ENCODE measurements around the gene TSR1. TPM values are rescaled to one million over a fixed set of nuclear protein-coding genes. Genes with fewer than 3 reads are reported as not detected.

The TSR1 gene
- total and polyA plus RNA-seq, 9 of the 15 experiments (the other 6 are each of a cell fraction or from before 2014, with no cell fraction given) = 16.4 to 87.5 (median 55.2) TPM

DNA sequence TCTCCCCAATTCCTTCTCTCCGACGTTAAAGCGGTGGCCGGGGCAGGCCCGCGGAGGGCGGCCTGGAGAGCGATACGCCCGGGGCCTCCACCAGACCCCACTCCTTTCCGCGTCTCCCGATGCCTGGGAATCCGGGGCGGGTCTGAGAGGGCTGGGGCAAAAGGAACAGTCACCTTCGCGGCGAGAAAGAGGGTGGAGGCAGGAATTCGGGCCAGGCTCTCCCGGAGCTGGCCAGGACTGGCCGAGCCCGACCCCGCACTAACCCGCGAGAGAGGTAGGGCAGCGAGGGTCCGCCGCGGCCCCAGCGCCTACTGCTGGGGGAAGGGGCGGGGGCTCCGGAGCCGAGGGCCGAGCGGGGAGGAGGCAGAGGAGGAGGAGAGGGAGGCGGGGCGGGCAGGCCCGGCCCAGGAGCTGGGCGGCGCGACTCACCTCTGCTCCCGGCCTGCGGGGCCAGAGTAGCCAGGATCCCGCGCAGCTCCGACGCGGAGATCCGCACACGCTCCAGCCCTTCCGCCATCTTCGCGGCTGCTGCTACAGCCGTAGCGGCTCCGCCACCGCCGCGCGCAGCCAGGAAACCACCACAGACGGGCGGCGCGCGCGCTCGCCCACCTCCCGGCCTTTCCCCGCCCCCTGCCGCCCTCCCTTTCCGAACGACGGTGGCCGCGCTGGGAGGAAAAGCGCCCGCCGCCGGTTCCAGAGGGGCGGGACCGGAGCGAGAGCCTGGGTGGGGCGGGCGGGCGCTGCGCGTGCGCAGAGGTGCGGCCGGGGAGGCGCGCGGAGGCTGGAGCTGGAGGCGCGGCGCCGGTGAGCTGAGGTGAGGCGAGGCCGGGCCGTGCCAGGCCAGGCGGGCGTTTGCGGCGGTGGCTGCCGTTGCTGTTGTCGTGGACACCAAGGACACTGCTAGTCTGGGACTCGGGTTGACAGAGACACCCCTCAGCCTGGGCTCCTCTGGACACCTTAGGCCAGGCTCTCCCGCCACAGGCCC lies 32.8 kb downstream of the TSR1 start, which contains the start of the genes SMG6 and SRR (continued):
- TF ChIP-seq, protein P1, sequence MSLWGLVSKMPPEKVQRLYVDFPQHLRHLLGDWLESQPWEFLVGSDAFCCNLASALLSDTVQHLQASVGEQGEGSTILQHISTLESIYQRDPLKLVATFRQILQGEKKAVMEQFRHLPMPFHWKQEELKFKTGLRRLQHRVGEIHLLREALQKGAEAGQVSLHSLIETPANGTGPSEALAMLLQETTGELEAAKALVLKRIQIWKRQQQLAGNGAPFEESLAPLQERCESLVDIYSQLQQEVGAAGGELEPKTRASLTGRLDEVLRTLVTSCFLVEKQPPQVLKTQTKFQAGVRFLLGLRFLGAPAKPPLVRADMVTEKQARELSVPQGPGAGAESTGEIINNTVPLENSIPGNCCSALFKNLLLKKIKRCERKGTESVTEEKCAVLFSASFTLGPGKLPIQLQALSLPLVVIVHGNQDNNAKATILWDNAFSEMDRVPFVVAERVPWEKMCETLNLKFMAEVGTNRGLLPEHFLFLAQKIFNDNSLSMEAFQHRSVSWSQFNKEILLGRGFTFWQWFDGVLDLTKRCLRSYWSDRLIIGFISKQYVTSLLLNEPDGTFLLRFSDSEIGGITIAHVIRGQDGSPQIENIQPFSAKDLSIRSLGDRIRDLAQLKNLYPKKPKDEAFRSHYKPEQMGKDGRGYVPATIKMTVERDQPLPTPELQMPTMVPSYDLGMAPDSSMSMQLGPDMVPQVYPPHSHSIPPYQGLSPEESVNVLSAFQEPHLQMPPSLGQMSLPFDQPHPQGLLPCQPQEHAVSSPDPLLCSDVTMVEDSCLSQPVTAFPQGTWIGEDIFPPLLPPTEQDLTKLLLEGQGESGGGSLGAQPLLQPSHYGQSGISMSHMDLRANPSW (CRISPR knock-in tag; IDR thresholded peaks at IDR 0.05) = no peak
- TF ChIP-seq RBBP5 (IDR thresholded peaks at IDR 0.05; ENCODE audit: borderline replicate concordance, insufficient read depth, low read length, poor library complexity, severe bottlenecking) = peak; percentile 84
- TF ChIP-seq, protein P2, sequence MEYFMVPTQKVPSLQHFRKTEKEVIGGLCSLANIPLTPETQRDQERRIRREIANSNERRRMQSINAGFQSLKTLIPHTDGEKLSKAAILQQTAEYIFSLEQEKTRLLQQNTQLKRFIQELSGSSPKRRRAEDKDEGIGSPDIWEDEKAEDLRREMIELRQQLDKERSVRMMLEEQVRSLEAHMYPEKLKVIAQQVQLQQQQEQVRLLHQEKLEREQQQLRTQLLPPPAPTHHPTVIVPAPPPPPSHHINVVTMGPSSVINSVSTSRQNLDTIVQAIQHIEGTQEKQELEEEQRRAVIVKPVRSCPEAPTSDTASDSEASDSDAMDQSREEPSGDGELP (CRISPR knock-in tag; IDR thresholded peaks at IDR 0.05; ENCODE audit: borderline replicate concordance) = peak; percentile 58; the same call in 1 of the 2 replicates
- peak; percentile 77; the same call in 1 of the 2 replicates for TF ChIP-seq ZBTB7A (IDR thresholded peaks at IDR 0.05; ENCODE audit: borderline replicate concordance, control insufficient read depth, low read depth, low read length)
- TF ChIP-seq, protein P3, sequence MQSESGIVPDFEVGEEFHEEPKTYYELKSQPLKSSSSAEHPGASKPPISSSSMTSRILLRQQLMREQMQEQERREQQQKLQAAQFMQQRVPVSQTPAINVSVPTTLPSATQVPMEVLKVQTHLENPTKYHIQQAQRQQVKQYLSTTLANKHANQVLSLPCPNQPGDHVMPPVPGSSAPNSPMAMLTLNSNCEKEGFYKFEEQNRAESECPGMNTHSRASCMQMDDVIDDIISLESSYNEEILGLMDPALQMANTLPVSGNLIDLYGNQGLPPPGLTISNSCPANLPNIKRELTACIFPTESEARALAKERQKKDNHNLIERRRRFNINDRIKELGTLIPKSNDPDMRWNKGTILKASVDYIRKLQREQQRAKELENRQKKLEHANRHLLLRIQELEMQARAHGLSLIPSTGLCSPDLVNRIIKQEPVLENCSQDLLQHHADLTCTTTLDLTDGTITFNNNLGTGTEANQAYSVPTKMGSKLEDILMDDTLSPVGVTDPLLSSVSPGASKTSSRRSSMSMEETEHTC (IDR thresholded peaks at IDR 0.05) = no peak
- TF ChIP-seq, protein P4, sequence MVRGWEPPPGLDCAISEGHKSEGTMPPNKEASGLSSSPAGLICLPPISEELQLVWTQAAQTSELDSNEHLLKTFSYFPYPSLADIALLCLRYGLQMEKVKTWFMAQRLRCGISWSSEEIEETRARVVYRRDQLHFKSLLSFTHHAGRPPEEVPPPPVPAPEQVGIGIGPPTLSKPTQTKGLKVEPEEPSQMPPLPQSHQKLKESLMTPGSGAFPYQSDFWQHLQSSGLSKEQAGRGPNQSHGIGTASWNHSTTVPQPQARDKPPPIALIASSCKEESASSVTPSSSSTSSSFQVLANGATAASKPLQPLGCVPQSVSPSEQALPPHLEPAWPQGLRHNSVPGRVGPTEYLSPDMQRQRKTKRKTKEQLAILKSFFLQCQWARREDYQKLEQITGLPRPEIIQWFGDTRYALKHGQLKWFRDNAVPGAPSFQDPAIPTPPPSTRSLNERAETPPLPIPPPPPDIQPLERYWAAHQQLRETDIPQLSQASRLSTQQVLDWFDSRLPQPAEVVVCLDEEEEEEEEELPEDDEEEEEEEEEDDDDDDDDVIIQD (CRISPR knock-in tag; IDR thresholded peaks at IDR 0.05) = no peak
- TF ChIP-seq JUNB (CRISPR knock-in tag; conservative IDR thresholded peaks at IDR 0.05) = no peak
- TF ChIP-seq, protein P5, sequence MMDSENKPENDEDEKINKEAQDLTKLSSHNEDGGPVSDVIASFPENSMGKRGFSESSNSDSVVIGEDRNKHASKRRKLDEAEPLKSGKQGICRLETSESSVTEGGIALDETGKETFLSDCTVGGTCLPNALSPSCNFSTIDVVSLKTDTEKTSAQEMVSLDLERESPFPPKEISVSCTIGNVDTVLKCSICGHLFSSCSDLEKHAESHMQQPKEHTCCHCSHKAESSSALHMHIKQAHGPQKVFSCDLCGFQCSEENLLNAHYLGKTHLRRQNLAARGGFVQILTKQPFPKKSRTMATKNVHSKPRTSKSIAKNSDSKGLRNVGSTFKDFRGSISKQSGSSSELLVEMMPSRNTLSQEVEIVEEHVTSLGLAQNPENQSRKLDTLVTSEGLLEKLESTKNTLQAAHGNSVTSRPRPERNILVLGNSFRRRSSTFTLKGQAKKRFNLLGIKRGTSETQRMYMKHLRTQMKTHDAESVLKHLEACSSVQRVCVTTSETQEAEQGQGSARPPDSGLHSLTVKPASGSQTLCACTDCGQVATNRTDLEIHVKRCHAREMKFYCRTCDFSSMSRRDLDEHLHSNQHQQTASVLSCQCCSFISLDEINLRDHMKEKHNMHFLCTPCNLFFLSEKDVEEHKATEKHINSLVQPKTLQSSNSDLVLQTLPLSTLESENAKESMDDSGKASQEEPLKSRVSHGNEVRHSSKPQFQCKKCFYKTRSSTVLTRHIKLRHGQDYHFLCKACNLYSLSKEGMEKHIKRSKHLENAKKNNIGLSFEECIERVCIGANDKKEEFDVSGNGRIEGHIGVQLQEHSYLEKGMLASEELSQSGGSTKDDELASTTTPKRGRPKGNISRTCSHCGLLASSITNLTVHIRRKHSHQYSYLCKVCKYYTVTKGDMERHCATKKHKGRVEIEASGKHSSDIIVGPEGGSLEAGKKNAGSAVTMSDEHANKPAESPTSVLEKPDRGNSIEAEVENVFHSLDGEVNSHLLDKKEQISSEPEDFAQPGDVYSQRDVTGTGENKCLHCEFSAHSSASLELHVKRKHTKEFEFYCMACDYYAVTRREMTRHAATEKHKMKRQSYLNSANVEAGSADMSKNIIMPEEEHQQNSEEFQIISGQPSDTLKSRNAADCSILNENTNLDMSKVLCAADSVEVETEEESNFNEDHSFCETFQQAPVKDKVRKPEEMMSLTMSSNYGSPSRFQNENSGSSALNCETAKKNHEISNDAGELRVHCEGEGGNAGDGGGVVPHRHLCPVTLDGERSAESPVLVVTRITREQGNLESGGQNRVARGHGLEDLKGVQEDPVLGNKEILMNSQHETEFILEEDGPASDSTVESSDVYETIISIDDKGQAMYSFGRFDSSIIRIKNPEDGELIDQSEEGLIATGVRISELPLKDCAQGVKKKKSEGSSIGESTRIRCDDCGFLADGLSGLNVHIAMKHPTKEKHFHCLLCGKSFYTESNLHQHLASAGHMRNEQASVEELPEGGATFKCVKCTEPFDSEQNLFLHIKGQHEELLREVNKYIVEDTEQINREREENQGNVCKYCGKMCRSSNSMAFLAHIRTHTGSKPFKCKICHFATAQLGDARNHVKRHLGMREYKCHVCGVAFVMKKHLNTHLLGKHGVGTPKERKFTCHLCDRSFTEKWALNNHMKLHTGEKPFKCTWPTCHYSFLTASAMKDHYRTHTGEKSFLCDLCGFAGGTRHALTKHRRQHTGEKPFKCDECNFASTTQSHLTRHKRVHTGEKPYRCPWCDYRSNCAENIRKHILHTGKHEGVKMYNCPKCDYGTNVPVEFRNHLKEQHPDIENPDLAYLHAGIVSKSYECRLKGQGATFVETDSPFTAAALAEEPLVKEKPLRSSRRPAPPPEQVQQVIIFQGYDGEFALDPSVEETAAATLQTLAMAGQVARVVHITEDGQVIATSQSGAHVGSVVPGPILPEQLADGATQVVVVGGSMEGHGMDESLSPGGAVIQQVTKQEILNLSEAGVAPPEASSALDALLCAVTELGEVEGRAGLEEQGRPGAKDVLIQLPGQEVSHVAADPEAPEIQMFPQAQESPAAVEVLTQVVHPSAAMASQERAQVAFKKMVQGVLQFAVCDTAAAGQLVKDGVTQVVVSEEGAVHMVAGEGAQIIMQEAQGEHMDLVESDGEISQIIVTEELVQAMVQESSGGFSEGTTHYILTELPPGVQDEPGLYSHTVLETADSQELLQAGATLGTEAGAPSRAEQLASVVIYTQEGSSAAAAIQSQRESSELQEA (IDR thresholded peaks at IDR 0.05; ENCODE audit: low read depth) = peak; percentile 90
